ENCODE results near the gene EXOC2.

GRCh38 chr6:706819-707381, 14.0 kb upstream of the EXOC2 start:
- TF ChIP-seq, protein P1, sequence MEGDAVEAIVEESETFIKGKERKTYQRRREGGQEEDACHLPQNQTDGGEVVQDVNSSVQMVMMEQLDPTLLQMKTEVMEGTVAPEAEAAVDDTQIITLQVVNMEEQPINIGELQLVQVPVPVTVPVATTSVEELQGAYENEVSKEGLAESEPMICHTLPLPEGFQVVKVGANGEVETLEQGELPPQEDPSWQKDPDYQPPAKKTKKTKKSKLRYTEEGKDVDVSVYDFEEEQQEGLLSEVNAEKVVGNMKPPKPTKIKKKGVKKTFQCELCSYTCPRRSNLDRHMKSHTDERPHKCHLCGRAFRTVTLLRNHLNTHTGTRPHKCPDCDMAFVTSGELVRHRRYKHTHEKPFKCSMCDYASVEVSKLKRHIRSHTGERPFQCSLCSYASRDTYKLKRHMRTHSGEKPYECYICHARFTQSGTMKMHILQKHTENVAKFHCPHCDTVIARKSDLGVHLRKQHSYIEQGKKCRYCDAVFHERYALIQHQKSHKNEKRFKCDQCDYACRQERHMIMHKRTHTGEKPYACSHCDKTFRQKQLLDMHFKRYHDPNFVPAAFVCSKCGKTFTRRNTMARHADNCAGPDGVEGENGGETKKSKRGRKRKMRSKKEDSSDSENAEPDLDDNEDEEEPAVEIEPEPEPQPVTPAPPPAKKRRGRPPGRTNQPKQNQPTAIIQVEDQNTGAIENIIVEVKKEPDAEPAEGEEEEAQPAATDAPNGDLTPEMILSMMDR (CRISPR knock-in tag; IDR thresholded peaks at IDR 0.05) = no peak
- TF ChIP-seq POLR2A (IDR thresholded peaks at IDR 0.05; ENCODE audit: insufficient read depth in 1 of 2, low read depth in 2 of 2, low read length in 2 of 2) = no peak
- no peak for TF ChIP-seq PBX3 (CRISPR knock-in tag; IDR thresholded peaks at IDR 0.05; ENCODE audit: borderline replicate concordance)
- no peak for TF ChIP-seq ARID3A (IDR thresholded peaks at IDR 0.05; ENCODE audit: low read depth, low read length)
- no peak for TF ChIP-seq JUND (CRISPR knock-in tag; IDR thresholded peaks at IDR 0.05)
- no peak for TF ChIP-seq MAX (IDR thresholded peaks at IDR 0.05)

Measured in HepG2 (cell line).